ENCODE measurements around the gene GNAI2. TPM values are rescaled to one million over a fixed set of nuclear protein-coding genes. Genes with fewer than 3 reads are reported as not detected.

GNAI2 gene
- total RNA-seq, 4 donors from 2014 or later: 208 to 300 (median 249) TPM

- TF ChIP-seq CTCF (IDR thresholded peaks at IDR 0.05; ENCODE audit: low read depth): no peak
These were observed 22.6 kb upstream of the GNAI2 start for GRCh38 chr3:50213373-50213772.

GRCh38 chr3:50214824-50215223 is 21.2 kb upstream of the GNAI2 start:
- TF ChIP-seq CTCF (IDR thresholded peaks at IDR 0.05; ENCODE audit: low read depth): no peak

- no peak for TF ChIP-seq CTCF (IDR thresholded peaks at IDR 0.05; ENCODE audit: low read depth)
These were observed 20.5 kb upstream of the GNAI2 start for GRCh38 chr3:50215529-50215928.

- TF ChIP-seq CTCF (IDR thresholded peaks at IDR 0.05; ENCODE audit: low read depth): no peak
These were observed 18.3 kb upstream of the GNAI2 start for GRCh38 chr3:50217681-50218080.

- TF ChIP-seq CTCF (IDR thresholded peaks at IDR 0.05; ENCODE audit: low read depth): no peak
These were observed 17.6 kb upstream of the GNAI2 start for GRCh38 chr3:50218448-50218847.

GRCh38 chr3:50219285-50219684 is 16.7 kb upstream of the GNAI2 start:
- no peak for TF ChIP-seq CTCF (IDR thresholded peaks at IDR 0.05; ENCODE audit: low read depth)

- no peak for TF ChIP-seq CTCF (IDR thresholded peaks at IDR 0.05; ENCODE audit: low read depth)
These were observed 15.9 kb upstream of the GNAI2 start for GRCh38 chr3:50220109-50220508.

- no peak for TF ChIP-seq CTCF (IDR thresholded peaks at IDR 0.05; ENCODE audit: low read depth)
These were observed 15.0 kb upstream of the GNAI2 start for GRCh38 chr3:50221051-50221410.

Data from subcutaneous adipose tissue (tissue), 4 donors.